Measurements from ENCODE around the gene EIF4E1B. TPM values are rescaled to one million over a fixed set of nuclear protein-coding genes. Genes with fewer than 3 reads are reported as not detected.

EIF4E1B gene
- total RNA-seq, 1 donor from 2014 or later: 0.06 TPM

DNA sequence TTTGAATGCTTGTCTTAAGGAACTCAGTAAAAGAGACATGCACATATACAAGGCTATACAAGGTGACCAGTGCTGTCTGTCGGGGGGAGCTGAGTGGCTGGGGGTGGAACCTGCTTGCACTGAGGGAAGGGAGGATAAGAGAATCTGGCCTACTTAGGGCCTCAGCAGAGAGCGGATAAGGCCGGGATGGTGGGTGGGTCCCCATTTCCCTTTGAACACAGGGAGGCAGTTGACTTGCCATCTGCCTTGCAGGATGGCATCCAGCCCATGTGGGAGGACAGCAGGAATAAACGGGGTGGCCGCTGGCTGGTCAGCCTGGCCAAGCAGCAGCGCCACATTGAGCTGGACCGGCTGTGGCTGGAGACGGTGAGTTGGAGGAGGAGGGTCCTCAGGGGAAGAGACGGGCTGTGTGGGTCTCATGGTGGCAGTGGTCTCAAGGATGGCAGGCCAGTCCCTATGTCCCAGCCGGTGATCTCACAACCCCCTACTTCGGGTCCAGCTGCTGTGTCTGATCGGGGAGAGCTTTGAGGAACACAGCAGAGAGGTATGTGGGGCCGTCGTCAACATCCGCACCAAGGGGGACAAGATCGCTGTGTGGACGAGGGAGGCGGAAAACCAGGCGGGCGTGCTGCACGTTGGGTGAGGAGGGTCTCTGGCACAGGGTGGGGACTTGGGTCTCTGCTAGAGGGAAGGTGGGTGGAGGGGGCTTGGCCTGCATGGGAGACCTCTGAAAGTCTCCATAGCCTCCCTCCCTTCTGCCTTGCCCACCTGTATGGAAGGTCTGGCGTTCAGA is 14.6 kb downstream of the EIF4E1B start:
- no peak for DNase-seq (ENCODE audit: extremely low read depth, low read depth, low spot score)

DNA sequence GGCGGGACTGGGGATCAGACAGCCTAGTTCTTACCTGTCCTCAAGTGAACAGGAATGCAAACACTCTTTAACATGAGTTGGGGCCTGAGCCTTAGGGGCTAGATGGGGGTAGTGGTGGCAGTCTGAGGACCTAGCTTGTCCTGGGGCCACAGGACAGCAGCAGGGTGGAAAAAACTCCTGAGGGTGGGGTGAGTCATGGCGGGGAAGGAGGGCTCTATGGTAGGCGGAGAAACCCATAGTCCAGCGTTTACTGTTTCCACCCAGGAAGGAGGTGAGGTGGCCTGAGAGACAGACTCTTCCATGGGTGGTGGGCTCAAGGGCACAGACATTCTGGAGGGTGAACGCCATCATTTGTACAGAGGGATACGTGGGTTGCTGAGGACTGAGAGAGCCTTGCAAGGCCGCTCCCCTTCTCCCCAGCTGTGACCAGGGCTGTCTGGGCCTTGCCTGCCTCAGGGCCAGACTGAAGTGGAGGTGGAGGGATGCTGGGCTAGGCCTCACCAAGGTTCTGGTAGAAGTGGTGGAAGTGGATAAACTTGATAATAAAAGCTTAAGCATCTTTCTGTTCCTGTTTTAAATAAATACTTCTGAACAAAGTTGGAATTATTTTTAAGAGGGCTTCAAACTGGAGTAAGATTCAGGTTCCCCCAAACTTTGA is 15.7 kb downstream of the EIF4E1B start:
- no peak for DNase-seq (ENCODE audit: extremely low read depth, low read depth, low spot score)

DNA sequence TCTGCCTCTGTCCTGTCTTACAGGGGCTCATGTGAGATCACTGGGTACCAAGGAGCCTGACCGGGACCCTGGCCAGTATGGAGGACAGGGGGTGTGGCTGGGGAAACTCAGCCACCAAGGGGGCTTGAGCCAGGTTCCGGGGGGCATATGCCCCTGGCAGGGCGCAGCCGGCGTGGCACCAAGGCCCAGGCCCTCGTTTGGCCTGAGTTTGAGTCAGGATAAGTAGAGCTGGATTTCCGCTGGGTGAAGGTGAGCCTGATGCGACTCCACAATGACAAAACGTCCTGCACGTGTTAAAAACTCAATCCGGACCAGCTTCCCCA is 16.2 kb downstream of the EIF4E1B start:
- no peak for DNase-seq (ENCODE audit: extremely low read depth, low read depth, low spot score)

DNA sequence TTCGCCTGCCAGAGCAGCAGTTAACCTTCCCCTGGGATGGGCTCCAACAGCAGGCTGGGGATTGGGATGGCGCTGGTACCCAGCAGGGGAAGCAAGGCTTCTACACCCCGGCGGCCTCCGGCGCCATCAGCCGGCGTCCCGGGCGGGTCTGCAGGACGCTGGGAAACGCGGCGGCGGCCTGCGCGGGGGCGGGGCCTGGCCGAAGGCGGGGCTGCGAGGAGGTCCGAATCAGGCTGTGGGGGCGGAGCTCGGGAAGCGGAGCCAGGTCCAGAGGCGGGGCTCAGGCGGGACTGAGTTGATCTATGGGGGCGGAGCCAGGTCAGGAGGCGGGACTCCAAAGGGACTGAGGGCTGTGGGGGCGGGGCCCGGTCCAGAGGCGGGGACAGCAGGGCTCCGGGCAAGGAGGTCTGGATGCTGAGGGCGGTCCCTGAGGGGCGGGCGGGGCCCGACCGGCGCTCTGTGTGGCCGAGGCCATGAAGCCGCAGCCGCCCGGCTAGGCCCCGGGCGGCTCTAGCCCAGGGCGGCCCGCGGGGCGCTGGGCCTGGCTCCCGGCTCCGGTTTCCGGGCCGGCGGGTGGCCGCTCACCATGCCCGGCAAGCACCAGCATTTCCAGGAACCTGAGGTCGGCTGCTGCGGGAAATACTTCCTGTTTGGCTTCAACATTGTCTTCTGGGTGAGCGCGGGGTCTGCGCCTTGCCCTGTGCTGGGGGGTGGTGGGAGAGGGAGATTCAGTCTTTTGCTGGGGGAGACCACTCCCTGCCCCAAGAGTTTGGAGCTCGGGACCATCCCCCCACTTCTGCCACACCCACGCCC is 16.8 kb downstream of the EIF4E1B start, which contains the start of gene TSPAN17:
Gene TSPAN17, plus strand, starts transcription at position 455 of the 813 bp plus-strand sequence. Its CDS starts 132 bp downstream, at position 587.
- peak; percentile 64 for DNase-seq (ENCODE audit: extremely low read depth, low read depth, low spot score)

DNA sequence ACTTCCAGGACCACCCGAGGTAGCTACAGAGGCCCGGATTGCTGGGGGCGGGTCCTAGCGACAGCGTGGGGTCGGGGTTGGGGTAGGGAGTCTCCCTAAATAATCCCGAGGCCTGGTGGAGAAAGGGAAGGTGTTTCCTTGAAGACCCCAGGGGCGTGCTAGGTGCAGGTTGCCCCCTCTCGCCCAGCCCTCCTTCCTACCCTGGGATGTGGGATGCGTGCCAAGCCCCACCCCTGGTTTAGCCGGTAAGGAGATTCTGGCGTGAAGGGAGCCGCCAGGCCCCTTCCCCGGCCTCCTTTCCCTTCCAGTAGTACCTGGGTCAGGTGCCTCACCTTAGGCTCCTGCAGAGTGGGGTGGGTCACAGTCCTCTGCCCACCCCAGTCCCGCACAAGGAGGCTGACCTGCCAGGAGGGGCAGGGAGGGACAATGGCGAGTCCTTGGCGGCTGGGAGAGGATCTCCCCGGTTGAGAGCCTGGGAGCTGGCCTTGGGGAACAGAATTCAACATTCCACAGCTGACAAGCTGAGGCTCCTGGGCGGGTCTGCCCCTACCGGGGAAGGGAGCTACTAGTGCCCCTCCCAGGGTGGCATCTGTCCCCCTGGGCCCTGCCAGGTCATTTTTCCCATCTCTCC is 17.5 kb downstream of the EIF4E1B start:
- DNase-seq (ENCODE audit: extremely low read depth, low read depth, low spot score): no peak

DNA sequence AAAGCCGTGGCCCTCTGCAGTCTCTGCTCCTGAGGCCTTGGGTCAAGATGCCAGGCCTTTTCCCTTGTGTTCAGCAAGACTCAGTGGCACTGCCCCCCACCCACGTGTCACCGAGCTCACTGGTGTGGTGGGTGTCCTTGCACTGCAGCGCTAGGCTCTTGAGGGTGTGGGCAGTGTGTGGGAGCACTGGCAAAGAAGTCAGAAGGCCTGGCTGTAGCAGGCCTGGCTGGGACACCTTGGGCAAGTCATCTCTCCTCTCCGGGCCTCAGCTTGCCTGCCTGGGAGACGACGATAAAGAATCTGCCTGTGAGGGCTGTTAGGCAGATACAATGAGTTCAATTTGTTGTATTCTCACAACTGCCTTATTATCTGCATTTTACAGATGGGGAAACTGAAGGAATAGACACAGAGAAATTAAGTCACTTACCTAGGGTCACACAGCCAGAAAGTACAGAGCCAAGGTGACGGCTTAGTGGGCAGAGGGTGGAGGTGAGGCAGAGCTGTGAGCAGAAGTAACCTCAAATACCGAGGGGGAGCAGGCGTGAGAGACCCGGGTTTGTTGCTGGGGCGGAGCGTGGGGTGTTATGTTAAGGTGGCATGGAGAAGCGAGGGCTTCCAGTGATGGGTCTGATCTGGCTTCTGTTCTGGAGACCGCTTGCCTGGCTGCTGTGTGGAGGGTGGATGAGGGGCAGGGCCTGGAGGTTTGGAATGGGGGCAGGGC is 18.2 kb downstream of the EIF4E1B start:
- no peak for DNase-seq (ENCODE audit: extremely low read depth, low read depth, low spot score)

DNA sequence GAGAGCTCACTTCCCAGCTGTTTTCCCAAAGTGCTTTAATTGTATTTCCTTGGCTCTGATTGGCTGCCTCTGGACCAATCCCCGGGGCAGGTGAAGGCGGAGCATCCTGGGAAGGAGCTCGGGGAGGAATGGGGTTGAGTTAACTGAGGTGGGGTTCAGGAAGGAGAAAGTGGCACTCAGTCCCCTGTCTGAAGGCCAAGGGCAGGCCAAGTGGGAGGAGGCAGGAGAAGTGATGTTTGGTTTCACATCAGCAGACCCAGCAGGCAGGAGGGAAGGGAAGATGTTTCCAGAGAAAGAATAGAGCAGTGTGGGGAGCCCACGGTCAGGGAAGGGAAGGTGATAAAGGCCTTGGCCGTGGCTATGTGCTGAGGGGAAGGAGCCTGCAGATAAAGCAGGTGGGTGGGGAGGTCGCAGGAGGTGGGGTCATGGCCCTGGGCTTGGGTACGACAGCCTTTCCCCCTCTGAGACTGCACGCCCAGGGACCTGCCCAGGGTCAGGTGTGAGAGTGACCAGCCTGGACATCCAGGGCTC is 19.9 kb downstream of the EIF4E1B start:
- DNase-seq (ENCODE audit: extremely low read depth, low read depth, low spot score): no peak

DNA sequence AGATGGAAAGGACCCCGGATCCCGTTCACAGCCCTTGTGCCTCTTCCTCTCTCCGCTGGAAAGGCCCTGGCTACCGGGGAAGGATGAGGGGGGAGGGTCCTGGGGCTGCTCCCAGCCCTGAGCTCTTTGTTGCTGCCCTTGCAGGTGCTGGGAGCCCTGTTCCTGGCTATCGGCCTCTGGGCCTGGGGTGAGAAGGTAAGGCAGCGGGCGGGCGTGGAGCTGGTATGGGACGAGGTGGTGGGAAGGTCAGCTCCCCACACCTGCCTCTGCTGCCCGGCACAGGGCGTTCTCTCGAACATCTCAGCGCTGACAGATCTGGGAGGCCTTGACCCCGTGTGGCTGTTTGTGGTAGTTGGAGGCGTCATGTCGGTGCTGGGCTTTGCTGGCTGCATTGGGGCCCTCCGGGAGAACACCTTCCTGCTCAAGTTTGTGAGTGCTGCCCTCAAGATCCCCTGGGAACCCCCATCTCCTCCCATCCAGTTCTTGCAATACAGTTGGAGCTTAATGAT is 21.1 kb downstream of the EIF4E1B start:
- DNase-seq (ENCODE audit: extremely low read depth, low read depth, low spot score): no peak

DNA sequence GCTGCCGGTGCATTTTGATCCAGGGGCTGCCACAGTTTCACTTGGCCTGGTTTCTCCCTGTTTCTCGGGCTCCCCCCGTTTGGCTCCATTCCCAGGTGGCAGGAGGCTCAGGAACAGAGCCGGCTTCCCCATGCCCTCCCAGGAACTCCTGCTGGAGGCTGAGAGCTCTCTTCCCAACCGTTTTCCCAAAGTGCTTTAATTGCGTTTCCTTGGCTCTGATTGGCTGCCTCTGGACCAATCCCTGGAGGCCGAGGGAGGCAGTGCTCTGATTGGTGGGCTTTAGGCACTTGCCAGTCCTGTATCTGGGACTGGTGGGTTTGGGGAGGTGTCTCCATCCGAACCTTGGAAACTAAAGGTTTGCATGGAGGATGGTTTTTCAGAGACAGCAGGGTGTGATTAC is 21.7 kb downstream of the EIF4E1B start:
- DNase-seq (ENCODE audit: extremely low read depth, low read depth, low spot score): no peak

DNA sequence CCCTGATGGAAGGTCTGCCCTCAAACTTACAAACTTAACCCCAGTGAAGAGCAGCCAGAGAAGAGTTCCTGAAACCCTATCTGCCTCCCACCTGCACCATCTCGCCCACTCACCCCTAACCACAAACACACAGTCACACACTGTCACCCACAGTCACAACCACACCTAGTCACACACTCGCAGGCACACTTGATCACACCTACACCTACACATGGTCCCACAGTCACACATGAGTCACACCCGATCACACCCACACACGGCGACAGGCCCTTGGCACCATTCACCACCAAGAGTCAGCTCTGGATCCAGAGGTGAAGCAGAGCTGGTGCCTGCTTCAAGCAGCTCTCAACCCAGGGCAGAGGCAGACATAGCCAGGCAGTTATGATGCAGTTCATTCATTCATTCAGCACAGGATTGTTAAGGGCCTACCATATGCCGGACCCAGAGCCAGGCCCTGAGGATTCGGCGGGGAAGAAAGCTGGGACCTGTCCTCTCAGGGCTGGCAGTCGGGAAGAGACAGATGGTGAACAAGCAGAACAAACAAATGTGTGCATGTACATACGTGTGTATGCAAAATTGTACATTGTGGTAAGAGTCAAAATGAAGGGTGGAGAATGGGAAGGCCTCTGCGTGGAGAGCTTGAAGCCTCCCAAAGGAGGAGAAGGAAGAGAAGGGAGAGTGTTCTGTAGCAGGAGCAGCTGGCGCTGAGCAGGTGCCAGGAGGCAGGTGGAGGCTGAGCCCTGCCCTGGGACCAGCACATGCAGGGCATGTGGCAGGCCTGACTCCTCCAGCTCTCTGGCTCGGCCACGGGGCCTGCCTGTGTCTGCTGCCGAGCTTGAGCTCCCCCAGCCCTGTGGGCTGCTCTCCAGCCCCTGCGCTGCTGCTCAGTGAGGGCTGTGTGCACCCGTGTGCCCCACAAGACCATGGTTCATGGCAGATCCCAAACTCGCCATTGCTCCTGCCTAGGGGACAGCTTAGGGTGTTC is 23.2 kb downstream of the EIF4E1B start:
- no peak for DNase-seq (ENCODE audit: extremely low read depth, low read depth, low spot score)

DNA sequence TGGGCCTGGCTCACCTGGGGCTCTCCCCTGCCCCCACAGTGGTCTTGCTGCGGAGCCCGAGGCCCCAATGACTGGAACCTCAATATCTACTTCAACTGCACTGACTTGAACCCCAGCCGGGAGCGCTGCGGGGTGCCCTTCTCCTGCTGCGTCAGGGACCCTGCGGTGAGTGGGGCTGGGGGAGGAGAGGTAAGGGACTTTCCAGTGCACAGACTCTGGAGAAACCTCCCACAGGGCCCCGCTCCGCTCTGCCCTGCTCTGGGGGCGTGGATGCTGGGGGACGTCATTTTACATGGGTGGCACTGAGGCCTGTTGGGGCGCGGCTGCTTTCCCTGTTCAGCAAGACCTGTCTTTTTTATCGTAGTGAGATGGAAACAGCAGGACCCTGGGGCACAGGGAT is 24.4 kb downstream of the EIF4E1B start:
- DNase-seq (ENCODE audit: extremely low read depth, low read depth, low spot score): no peak

DNA sequence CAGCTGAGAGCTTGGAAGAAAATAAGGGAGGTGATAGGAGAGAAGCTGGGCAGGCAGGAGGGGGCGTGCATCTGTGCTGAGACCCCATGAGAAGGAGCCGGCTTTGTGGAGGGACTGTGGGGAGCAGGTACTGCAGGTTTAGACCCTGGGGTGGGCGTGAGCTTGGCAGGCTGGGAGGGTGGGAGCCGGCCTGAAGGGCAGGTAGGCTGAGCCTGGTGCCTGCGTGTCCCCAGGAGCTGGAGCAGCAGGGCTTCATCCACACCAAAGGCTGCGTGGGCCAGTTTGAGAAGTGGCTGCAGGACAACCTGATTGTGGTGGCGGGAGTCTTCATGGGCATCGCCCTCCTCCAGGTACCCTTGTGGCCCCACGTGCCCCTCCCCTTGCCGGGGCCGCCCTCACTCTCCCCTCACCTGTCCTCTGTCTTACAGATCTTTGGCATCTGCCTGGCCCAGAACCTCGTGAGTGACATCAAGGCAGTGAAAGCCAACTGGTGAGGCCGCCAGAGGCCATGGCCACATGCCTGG is 26.1 kb downstream of the EIF4E1B start:
- DNase-seq (ENCODE audit: extremely low read depth, low read depth, low spot score): no peak

DNA sequence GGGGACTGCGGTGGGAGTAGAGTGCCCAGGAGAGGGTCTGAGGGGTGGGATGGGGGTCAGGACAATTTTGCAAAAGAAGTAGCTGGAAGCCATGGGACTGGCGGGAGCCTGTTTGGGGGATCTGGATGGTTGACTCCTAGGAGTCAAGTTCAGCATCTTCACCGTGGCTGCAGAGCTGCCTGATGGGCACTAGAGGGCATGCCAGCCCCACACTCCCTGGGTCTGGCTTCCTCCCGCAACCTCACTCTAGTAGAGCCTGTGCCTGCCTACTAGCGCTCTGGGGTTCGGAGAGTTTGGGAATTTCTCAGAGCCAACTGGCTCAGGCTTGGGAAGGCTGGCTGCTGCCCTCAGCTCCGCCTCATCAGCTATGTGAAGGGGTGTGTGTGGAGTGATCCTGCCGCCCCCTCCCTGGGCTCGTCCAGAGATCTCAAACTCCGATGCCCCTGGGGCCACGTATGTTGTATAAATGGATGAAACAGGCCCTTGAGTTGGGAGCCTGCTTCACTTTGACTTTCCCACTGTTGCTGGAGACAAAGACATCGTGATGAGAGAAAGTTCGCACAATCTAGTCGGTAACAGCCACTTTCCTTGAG is 27.6 kb downstream of the EIF4E1B start:
- no peak for DNase-seq (ENCODE audit: extremely low read depth, low read depth, low spot score)

DNA sequence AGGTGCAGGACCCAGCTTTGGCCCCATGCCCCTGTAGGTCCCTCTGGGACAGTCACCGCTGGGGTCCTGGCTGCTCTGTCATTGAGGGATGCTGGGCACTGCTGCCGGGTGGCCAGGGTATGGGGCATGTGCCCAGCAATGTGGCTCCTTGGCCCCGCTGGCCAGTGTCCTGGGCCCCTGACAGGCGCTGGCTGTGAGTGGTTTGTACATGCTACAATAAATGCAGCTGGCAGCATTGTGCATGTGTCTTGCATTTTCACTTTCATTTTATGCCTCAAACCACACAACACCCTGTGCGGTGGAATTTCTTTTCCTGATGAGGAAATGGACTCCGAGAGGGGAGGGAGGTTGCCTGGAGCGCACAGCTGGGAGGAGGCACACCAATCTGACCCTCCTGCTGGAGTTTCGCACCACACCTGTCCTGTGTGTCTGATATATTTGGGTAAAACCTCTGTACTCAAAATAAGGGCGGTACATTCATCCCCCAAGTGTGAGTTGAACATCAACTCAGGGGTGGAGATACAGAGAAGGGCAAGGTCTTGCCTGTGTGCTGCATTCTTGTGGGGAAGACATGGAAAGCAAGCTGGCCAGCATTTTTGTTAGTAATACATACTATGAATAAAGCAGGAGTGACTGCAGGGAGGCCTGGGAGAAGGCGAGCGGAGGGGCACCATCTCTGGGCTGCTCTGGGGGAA is 28.5 kb downstream of the EIF4E1B start:
- DNase-seq (ENCODE audit: extremely low read depth, low read depth, low spot score): no peak

DNA sequence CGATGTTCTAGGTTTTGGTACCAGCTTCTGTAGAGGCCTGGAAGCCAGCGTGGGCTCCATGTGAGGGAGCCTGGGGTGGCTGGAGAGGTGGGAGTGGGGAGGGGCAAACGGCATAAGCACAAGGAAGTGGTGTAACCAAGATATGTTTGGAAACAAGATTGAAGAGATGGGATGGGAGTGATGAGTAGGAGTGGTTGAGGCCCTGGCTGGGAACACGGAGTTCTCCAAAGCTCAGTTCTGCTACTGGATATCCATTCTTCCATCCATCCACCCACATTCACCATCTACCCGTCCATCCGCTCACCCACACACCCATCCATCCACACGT is 29.0 kb downstream of the EIF4E1B start:
- no peak for DNase-seq (ENCODE audit: extremely low read depth, low read depth, low spot score)

DNA sequence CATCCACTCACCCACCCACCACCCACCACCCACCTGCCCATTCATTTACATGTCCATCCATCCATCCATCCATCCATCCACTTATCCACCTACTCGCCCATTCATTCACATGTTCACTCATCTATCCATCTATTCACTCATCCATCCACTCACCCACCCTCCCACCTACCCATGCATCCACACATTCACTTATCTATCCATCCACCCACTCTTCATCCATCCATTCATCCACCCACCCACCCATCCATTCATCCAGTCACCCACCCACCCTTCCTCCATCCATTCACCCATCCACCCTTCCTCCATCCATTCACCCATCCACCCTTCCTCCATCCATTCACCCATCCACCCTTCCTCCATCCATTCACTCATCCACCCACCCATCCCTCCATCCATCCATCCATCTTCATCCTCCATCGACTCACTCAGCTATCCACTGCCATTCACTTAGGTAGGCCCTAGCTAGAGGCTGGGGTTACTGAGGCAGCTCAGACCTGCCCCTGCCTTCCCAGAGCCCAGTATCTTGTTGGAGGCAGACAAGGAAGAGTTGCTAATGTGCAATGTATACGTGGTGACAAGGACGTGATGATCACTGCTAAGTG is 29.5 kb downstream of the EIF4E1B start:
- DNase-seq (ENCODE audit: extremely low read depth, low read depth, low spot score): no peak

DNA sequence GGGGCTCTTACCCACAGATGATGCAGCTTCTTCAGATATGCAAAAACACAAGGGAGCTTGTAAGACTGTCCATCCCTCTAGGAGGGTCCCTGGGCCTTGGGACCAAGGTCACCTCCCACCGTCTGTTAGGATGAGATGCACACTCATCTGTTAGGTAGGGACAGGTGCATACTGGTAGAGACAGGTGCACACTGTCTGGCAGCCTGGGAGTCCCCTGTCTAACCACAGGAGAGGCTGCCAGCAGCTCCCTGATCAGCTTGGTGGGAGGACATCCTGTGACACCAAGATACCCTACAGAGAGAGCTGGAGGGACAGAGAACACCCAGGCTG is 30.0 kb downstream of the EIF4E1B start:
- no peak for DNase-seq (ENCODE audit: extremely low read depth, low read depth, low spot score)

All from glomerular endothelial cell (primary cell).